ENCODE results near the gene ABCB10.
A peak's percentile ranks its signal among the peaks of the same experiment; 100 is the strongest.
"Not testable (repeated sequence)": the region's sequence is repeated elsewhere in the genome, so short reads cannot be mapped to it uniquely, and the experiment has no call there.

The ABCB10 gene

GRCh38 chr1:229560124-229560523, 1.6 kb upstream of the ABCB10 start:
- POLR2A ChIA-PET; H3K27ac ChIP-seq (ENCODE audit: insufficient read depth in 1 of 2, low read depth in 1 of 2, low read length in 2 of 2, poor library complexity in 1 of 2, severe bottlenecking in 2 of 2); H3K4me3 ChIP-seq (ENCODE audit: control insufficient read depth in 1 of 7, extremely low read depth in 1 of 7, insufficient read depth in 4 of 7, low read depth in 2 of 7, low read length in 6 of 7); H3K36me3 ChIP-seq (ENCODE audit: control insufficient read depth in 4 of 4, insufficient read depth in 4 of 4, low read length in 3 of 4); DNase-seq; H3K9me3 ChIP-seq (ENCODE audit: control extremely low read depth in 1 of 5, control insufficient read depth in 4 of 5, insufficient read depth in 2 of 5, low read depth in 1 of 5, low read length in 4 of 5); H3K27me3 ChIP-seq (replicated peaks in 2 of 5; ENCODE audit: control insufficient read depth in 4 of 5, insufficient read depth in 5 of 5, low read length in 4 of 5): not testable (repeated sequence)
- peaks cover 10 to 35% (median 24%) of the 10 kb centered on the region in 4 experiments for H3K4me1 ChIP-seq (ENCODE audit: control extremely low read depth in 1 of 4, control insufficient read depth in 4 of 4, insufficient read depth in 4 of 4, low read length in 3 of 4)
- WGBS (ENCODE audit: insufficient coverage) = 92% methylated on average over 11 of the region's 15 CpGs
- CTCF ChIA-PET = interaction anchor here (1.6 kb wide), 1 partner anchor 64 kb away, joined by 4 read pairs; no protein-coding TSS in a partner anchor

- H3K36me3 ChIP-seq (ENCODE audit: control insufficient read depth in 4 of 4, insufficient read depth in 4 of 4, low read length in 3 of 4); DNase-seq; H3K9me3 ChIP-seq (ENCODE audit: control extremely low read depth in 1 of 5, control insufficient read depth in 4 of 5, insufficient read depth in 2 of 5, low read depth in 1 of 5, low read length in 4 of 5); H3K27me3 ChIP-seq (replicated peaks in 2 of 5; ENCODE audit: control insufficient read depth in 4 of 5, insufficient read depth in 5 of 5, low read length in 4 of 5): not testable (repeated sequence)
- Histone ChIP-seq H3K27ac (ENCODE audit: insufficient read depth in 1 of 2, low read depth in 1 of 2, low read length in 2 of 2, poor library complexity in 1 of 2, severe bottlenecking in 2 of 2) (peak overlapping the region in 1 of 2 experiments; percentile 43), H3K4me3 (ENCODE audit: control insufficient read depth in 1 of 7, extremely low read depth in 1 of 7, insufficient read depth in 4 of 7, low read depth in 2 of 7, low read length in 6 of 7) (peak overlapping the region; percentile 75 to 90 (median 85)), H3K4me1 (ENCODE audit: control extremely low read depth in 1 of 4, control insufficient read depth in 4 of 4, insufficient read depth in 4 of 4, low read length in 3 of 4) (peaks cover 10 to 42% (median 32%) of the 10 kb centered on the region in 4 experiments)
- POLR2A ChIA-PET = interaction anchor here (1.0 kb wide), 1 partner anchor 67 kb away, joined by 4 read pairs; the partner anchor contains the start of genes TAF5L and URB2
- CTCF ChIA-PET = interaction anchor here (0.9 to 2.4 kb wide), 9 partner anchors 17 to 751 kb away, joined by 3 to 12 read pairs (median 3); no protein-coding TSS in a partner anchor
- 67% methylated on average over 17 of the region's 20 CpGs for WGBS (ENCODE audit: insufficient coverage)
These were observed 862 bp upstream of the ABCB10 start for GRCh38 chr1:229559336-229559801.

GRCh38 chr1:229557913-229558414, 543 bp downstream of the ABCB10 start:
- Histone ChIP-seq H3K27ac (ENCODE audit: insufficient read depth in 1 of 2, low read depth in 1 of 2, low read length in 2 of 2, poor library complexity in 1 of 2, severe bottlenecking in 2 of 2) (peak overlapping the region; percentile 46 to 79), H3K4me3 (ENCODE audit: control insufficient read depth in 1 of 7, extremely low read depth in 1 of 7, insufficient read depth in 4 of 7, low read depth in 2 of 7, low read length in 6 of 7) (peak overlapping the region; percentile 75 to 90 (median 85)), H3K9me3 (ENCODE audit: control extremely low read depth in 1 of 5, control insufficient read depth in 4 of 5, insufficient read depth in 2 of 5, low read depth in 1 of 5, low read length in 4 of 5) (no peaks in the 10 kb centered on the region), H3K4me1 (ENCODE audit: control extremely low read depth in 1 of 4, control insufficient read depth in 4 of 4, insufficient read depth in 4 of 4, low read length in 3 of 4) (peaks cover 10 to 44% (median 35%) of the 10 kb centered on the region in 4 experiments), H3K36me3 (ENCODE audit: control insufficient read depth in 4 of 4, insufficient read depth in 4 of 4, low read length in 3 of 4) (peaks cover 0 to 6% (median 0%) of the 10 kb centered on the region in 4 experiments), H3K27me3 (replicated peaks in 2 of 5; ENCODE audit: control insufficient read depth in 4 of 5, insufficient read depth in 5 of 5, low read length in 4 of 5) (no peaks in the 10 kb centered on the region)
- DNase-seq = peak; percentile 33 to 61 (median 54)
- WGBS (ENCODE audit: insufficient coverage) = 0% methylated on average over 46 of the region's 59 CpGs
- ChIA-PET POLR2A (no interaction called here), CTCF (interaction anchor here (0.7 to 2.4 kb wide), 9 partner anchors 16 to 752 kb away, joined by 3 to 12 read pairs (median 3); no protein-coding TSS in a partner anchor)

- DNase-seq = peak in 2 of 3 donors; percentile 48 to 54
- H3K9me3 ChIP-seq (ENCODE audit: control extremely low read depth in 1 of 5, control insufficient read depth in 4 of 5, insufficient read depth in 2 of 5, low read depth in 1 of 5, low read length in 4 of 5) = no peaks in the 10 kb centered on the region
- POLR2A ChIA-PET = no interaction called here
- CTCF ChIA-PET = interaction anchor here (0.7 to 2.4 kb wide), 5 partner anchors 33 to 89 kb away, joined by 3 to 12 read pairs (median 3); no protein-coding TSS in a partner anchor
- H3K4me3 ChIP-seq (ENCODE audit: control insufficient read depth in 1 of 7, extremely low read depth in 1 of 7, insufficient read depth in 4 of 7, low read depth in 2 of 7, low read length in 6 of 7) = peak overlapping the region in 6 of 7 experiments; percentile 75 to 90 (median 86)
- peaks cover 10 to 50% (median 38%) of the 10 kb centered on the region in 4 experiments for H3K4me1 ChIP-seq (ENCODE audit: control extremely low read depth in 1 of 4, control insufficient read depth in 4 of 4, insufficient read depth in 4 of 4, low read length in 3 of 4)
- H3K27ac ChIP-seq (ENCODE audit: insufficient read depth in 1 of 2, low read depth in 1 of 2, low read length in 2 of 2, poor library complexity in 1 of 2, severe bottlenecking in 2 of 2) = peak overlapping the region; percentile 46 to 79
- no peaks in the 10 kb centered on the region for H3K27me3 ChIP-seq (replicated peaks in 2 of 5; ENCODE audit: control insufficient read depth in 4 of 5, insufficient read depth in 5 of 5, low read length in 4 of 5)
- H3K36me3 ChIP-seq (ENCODE audit: control insufficient read depth in 4 of 4, insufficient read depth in 4 of 4, low read length in 3 of 4) = peaks cover 0 to 6% (median 0%) of the 10 kb centered on the region in 4 experiments
- 60% methylated on average over 1 of the region's 5 CpGs for WGBS (ENCODE audit: insufficient coverage)
These were observed 1.2 kb downstream of the ABCB10 start for GRCh38 chr1:229557200-229557850.

GRCh38 chr1:229554886-229555621, 3.5 kb downstream of the ABCB10 start:
- Histone ChIP-seq H3K4me3 (ENCODE audit: control insufficient read depth in 1 of 7, extremely low read depth in 1 of 7, insufficient read depth in 4 of 7, low read depth in 2 of 7, low read length in 6 of 7) (no peak overlapping the region), H3K27me3 (replicated peaks in 2 of 5; ENCODE audit: control insufficient read depth in 4 of 5, insufficient read depth in 5 of 5, low read length in 4 of 5) (no peaks in the 10 kb centered on the region), H3K9me3 (ENCODE audit: control extremely low read depth in 1 of 5, control insufficient read depth in 4 of 5, insufficient read depth in 2 of 5, low read depth in 1 of 5, low read length in 4 of 5) (no peaks in the 10 kb centered on the region), H3K36me3 (ENCODE audit: control insufficient read depth in 4 of 4, insufficient read depth in 4 of 4, low read length in 3 of 4) (peaks cover 0 to 6% (median 0%) of the 10 kb centered on the region in 4 experiments), H3K27ac (ENCODE audit: insufficient read depth in 1 of 2, low read depth in 1 of 2, low read length in 2 of 2, poor library complexity in 1 of 2, severe bottlenecking in 2 of 2) (peak overlapping the region in 1 of 2 experiments; percentile 10), H3K4me1 (ENCODE audit: control extremely low read depth in 1 of 4, control insufficient read depth in 4 of 4, insufficient read depth in 4 of 4, low read length in 3 of 4) (peaks cover 10 to 51% (median 38%) of the 10 kb centered on the region in 4 experiments)
- ChIA-PET CTCF (interaction anchor here (0.9 kb wide), 1 partner anchor 18 kb away, joined by 3 read pairs; no protein-coding TSS in a partner anchor), POLR2A (no interaction called here)
- peak; percentile 63 to 89 (median 79) for DNase-seq
- WGBS (ENCODE audit: insufficient coverage) = 75% methylated on average over 7 of the region's 10 CpGs

GRCh38 chr1:229553621-229554130, 4.8 kb downstream of the ABCB10 start:
- ChIA-PET POLR2A (no interaction called here), CTCF (no interaction called here)
- WGBS (ENCODE audit: insufficient coverage) = 92% methylated on average over 7 of the region's 7 CpGs
- Histone ChIP-seq H3K4me3 (ENCODE audit: control insufficient read depth in 1 of 7, extremely low read depth in 1 of 7, insufficient read depth in 4 of 7, low read depth in 2 of 7, low read length in 6 of 7) (no peak overlapping the region), H3K36me3 (ENCODE audit: control insufficient read depth in 4 of 4, insufficient read depth in 4 of 4, low read length in 3 of 4) (peaks cover 0 to 10% (median 3%) of the 10 kb centered on the region in 4 experiments), H3K9me3 (ENCODE audit: control extremely low read depth in 1 of 5, control insufficient read depth in 4 of 5, insufficient read depth in 2 of 5, low read depth in 1 of 5, low read length in 4 of 5) (no peaks in the 10 kb centered on the region), H3K4me1 (ENCODE audit: control extremely low read depth in 1 of 4, control insufficient read depth in 4 of 4, insufficient read depth in 4 of 4, low read length in 3 of 4) (peaks cover 10 to 48% (median 31%) of the 10 kb centered on the region in 4 experiments), H3K27ac (ENCODE audit: insufficient read depth in 1 of 2, low read depth in 1 of 2, low read length in 2 of 2, poor library complexity in 1 of 2, severe bottlenecking in 2 of 2) (no peak overlapping the region), H3K27me3 (replicated peaks in 2 of 5; ENCODE audit: control insufficient read depth in 4 of 5, insufficient read depth in 5 of 5, low read length in 4 of 5) (no peaks in the 10 kb centered on the region)
- DNase-seq = no peak

Data from common myeloid progenitor, CD34-positive (primary cell).